Measurements from ENCODE around the gene OR7C2.
"Not testable (repeated sequence)": the region's sequence is repeated elsewhere in the genome, so short reads cannot be mapped to it uniquely, and the experiment has no call there.

The OR7C2 gene

GRCh38 chr19:14941189-14941588, at the start of gene OR7C2:
Gene OR7C2, plus strand, starts transcription at chr19:14941489. Its CDS starts 0 bp downstream, at chr19:14941489.
- no peak for DNase-seq (ENCODE audit: low spot score)

DNA sequence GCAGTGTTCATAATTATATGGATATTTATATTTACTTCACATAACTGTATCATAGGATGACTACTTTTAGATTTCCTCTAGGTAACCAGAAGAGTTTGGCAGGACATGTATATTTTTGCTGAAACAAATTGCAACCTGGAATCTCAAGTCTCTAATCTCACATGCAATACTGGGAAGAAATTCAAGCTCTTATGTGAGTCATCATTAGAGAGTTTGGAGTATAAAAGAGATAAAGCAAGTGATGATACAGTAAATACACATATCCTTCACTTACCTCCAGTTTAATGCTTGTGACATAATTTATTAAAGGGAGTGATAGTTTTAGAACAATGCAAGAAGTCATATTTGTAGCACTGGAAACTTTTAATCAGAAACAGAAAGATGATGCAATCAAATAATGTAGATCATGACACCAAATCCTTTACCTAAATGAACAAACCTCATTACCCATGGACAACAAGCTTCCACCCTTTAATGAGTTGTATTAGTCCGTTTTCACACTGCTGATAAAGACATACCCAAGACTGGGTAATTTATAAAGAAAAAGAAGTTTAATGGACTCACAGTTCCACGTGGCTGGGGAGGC, 39.5 kb upstream of the OR7C2 start:
- no peak for DNase-seq (ENCODE audit: low spot score)

DNA sequence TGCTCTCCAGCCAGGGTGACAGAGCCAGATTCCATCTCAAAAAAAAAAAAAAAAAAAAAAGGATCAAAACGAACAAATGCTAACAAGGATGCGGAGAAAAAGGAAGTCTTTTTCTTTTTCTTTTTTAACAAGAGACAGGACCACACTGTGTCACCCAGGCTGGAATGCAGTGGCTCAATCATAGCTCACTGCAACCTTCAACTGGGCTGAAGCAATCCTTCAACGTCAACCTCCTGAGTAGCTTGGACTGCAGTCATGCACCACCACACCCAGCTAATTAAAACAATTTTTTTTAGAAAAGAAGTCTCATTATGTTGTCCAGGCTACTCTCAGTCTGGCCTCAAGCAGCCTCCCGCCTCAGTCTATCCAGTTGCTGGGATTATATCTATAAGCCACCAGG, 34.6 kb upstream of the OR7C2 start:
- DNase-seq (ENCODE audit: low spot score), result no peak

DNA sequence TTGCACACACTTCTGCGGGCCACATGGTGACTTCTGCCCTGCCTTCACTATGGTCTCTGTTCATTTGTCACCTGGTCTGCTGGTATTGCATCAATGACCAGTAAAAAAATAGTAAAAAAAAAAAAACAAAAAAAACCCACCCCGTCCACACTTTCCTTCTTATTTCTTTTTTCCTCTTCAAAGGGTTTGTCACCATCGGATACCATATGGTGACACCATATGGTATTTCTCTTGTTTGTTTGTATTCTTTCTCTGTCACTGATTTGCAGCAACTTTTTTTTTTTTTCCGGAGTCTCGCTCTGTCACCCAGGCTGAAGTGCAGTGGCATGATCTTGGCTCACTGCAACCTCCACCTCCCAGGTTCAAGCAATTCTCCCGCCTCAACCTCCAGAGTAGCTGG, 26.2 kb upstream of the OR7C2 start:
- no peak for DNase-seq (ENCODE audit: low spot score)

DNA sequence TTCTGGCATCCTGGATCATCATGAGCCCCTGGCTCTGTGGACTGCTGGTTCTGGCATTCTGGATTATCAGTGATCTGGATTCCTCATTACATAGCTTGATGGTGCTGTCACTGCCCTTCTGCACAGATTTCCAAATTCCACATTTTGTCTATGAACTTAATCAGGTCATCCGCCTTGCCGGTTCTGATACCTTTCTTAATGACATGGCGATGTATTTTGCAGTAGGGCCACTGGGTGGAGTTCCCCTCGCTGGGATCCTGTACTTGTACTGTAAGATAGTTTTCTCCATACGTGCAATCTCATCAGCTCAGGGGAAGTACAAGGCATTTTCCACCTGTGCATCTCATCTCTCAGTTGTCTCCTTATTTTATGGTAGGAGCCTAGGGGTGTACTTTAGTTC, 24.4 kb upstream of the OR7C2 start:
- DNase-seq (ENCODE audit: low spot score), result no peak

DNA sequence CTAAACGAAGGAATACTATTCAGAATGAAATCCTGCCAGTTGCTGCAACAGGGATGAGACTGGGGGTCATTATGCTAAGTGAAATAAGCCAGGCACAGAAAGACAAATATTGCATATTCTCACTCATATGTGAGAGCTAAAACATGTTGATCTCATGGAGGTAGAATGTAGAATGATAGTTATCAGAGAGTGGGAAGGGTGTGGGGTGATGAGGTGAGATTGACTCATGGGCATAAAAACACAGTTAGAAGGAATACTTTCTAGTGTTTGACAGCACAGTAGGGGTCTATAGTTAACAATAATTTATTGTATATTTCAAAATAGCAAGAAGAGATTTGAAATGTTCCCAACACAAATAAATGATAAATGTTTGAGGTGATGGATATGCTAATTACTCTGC, 7.8 kb upstream of the OR7C2 start:
- DNase-seq (ENCODE audit: low spot score), result no peak

GRCh38 chr19:14940266-14940665, 1.0 kb upstream of the OR7C2 start:
- DNase-seq (ENCODE audit: low spot score), result no peak

- DNase-seq (ENCODE audit: low spot score), result no peak
Measured at GRCh38 chr19:14943601-14944000, 2.3 kb downstream of the OR7C2 start.

DNA sequence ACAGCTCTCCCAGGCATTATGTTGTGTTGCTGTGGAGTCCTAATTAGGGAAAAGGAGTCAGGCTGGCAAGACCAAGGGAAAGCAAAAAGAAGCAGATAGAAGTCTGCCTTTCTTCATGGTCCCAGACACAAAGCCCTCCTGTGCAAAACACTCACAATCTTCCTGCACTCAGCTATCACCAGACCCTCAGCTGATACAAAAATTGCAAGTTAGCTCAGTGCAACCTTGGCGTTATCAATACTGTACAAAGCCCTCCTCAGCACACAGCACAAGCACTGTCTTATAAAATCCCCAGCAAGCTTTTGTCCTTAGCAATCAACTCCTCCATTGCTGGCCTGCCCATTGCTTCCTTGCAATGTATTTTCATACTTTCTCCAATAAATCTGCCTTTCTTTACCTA, 3.2 kb downstream of the OR7C2 start:
- no peak for DNase-seq (ENCODE audit: low spot score)

- not testable (repeated sequence) for DNase-seq (ENCODE audit: low spot score)
Measured at GRCh38 chr19:14949413-14949812, 8.1 kb downstream of the OR7C2 start.

- no peak for DNase-seq (ENCODE audit: low spot score)
Measured at GRCh38 chr19:14949876-14950275, 8.6 kb downstream of the OR7C2 start.

DNA sequence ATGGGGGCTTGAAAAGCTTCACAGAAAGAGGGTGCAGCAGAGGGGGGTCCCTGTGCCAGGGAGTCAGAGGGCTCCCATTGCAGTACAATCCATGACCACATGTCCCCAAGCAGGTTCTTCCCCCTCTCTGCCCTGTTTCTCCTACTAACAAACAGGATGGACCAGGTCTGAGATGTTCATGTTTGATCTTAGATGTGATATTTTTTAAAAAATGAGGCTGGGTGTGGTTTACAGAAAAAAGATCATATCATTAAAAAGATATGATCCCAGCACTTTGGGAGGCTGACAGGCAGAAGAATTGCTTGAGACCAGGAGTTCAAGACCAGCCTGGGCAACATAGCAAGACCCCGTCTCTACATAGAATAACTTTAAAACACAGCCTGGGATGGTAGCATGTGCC, 9.1 kb downstream of the OR7C2 start:
- no peak for DNase-seq (ENCODE audit: low spot score)

DNA sequence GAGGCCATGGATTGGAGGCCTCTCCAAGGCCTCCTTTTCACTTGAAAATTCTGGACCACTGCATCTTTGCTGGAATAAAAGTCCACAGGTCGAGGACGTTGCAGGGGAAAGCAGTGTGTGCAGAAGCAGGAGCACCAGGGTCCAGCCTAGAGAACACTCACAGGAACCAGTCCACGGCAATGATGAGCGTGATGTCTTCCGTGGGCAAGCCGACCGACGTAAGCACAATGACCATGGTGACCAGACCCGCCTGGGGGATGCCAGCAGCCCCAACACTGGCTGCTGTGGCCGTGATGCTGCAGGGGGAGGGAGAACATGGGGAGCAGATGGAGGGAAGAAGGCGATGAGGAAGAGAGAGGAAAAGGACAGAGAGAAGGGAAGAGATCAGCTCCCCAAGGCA, 11.5 kb downstream of the OR7C2 start:
- DNase-seq (ENCODE audit: low spot score), result no peak

DNA sequence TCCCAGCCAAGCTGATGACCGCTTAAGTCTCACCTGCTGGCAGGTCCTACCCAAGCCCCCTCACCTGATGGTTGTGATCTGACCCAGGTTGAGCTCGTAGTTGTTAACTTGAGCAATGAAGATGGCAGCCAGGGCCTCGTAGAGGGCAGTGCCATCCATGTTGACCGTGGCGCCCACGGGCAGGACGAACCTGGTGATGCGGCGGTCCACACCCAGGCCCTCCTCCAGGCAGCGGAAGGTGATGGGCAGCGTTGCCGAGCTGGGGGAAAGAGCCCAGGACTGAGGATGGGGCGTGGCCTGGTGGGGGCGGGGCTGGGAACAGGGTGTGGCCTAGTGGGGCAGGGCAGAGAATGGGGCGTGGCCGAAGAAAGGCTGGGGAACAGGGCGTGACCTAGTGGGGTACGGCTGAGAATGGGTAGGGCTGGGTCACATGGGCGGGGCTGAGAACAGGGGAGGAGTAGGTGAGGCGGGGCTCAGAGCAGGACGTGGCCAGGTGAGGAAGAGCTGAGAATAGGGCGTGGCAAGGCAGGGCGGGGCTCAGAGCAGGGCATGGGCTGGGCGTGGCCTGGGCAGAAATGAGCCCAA, 12.9 kb downstream of the OR7C2 start:
- no peak for DNase-seq (ENCODE audit: low spot score)

GRCh38 chr19:14957464-14957863, 16.2 kb downstream of the OR7C2 start:
- no peak for DNase-seq (ENCODE audit: low spot score)

DNA sequence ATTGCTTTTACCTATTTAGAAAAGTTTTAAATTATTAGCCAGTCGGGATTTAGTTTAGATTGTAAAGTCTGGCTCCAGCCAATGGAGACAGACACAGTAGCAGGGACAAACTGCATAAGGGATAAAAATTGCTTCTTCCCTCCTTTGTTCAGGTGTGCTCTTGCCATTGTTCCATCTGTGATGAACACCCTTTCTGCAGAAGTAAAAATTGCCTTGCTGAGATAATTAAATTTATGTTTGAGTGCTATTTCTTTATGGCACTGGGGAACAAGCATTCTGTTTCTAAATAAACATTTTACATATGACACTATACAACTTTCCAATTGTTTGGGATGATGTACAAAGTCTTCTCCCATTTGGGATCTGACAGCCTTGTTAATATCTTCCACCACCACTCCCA, 18.0 kb downstream of the OR7C2 start:
- no peak for DNase-seq (ENCODE audit: low spot score)

DNA sequence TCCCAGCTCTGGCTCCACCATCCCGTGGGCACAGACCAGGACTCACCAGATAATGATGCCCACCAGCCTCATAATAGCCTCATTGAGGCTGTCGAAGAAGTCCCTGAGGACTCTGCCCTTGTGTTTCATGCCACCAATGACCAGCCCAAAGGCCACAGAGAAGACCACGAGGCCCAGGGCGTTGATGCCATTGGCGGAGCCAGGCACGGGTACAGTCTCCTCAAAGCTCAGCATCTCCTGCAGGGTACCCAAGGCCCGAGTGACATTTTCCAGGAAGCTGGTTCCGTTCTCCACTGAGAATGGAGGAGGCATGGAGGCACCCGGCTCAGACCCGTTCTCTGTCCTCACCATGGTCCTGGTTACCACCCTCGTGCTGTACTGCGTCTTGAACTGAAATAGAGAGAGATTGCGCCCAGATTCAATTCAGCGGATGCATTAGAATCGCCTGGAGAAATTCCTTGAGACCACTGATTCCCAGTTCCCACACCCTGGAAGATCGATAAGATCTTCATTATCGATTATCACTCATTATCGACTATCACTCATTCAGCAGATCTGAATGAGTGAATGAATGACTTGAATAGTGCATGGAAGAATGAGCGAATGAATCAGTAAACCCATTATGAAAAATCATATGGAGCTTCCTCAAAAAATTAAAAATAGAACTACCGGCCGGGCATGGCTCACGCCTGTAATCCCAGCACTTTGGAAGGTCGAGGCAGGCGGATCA, 20.8 kb downstream of the OR7C2 start:
- DNase-seq (ENCODE audit: low spot score), result no peak

GRCh38 chr19:14968247-14968646, 27.0 kb downstream of the OR7C2 start:
- DNase-seq (ENCODE audit: low spot score), result no peak

DNA sequence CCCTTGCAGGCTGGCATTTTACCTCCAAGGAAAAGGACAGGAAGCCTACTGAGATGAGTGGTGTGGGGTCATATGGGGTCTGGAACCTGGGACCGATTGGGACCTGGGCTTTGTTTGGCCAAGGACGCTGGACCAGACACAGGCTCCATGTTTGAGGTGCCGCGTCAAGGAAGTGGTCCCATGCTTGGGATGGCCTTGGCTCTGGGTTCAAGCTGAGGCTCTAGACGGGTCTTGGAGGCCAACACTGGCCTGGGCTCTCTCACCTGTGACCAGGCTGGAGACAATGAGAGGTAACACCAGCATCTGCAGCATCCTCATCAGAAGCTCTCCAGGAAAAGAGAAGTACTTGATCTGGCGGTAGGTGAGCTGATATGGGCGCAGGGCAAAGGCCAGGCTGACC, 30.2 kb downstream of the OR7C2 start:
- no peak for DNase-seq (ENCODE audit: low spot score)

DNA sequence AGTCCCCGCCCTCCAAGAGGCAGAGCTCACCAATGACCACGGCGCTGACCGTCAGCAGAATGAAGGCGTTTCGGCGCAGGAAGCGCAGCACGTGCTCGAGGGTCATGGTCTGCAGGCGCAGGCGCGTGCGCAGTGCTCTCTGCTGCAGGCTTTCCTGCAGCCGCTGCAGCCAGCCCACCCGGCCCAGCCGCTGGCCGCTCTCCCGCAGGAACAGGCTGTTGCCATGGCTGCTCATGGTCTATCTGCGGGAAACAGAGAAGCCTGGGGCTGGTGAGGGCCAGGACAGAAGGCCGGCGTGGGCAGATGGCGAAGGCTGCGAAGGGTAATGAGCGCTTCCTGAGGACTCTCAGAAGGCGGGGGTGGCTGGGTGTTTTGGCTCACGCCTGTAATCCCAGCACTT, 31.4 kb downstream of the OR7C2 start:
- no peak for DNase-seq (ENCODE audit: low spot score)

DNA sequence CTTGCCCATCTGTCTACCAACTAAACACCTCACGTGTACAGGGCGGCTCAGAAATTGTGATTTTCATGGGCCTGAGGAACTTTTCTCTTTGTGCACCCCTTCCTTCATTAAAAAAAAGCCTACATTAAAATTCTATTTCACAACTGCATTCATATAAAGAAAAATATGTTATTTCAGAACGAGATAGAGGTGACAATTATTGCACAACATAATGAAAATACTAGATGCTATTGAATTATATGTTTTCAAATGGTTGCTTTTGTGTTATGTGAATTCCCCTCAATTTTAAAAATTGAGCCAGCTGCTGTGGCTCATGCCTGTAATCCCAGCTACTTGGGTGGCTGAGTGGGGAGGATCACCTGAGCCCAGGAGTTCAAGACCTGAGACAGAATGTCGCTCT, 33.2 kb downstream of the OR7C2 start:
- DNase-seq (ENCODE audit: low spot score), result no peak

- DNase-seq (ENCODE audit: low spot score), result no peak
Measured at GRCh38 chr19:14977128-14977527, 35.8 kb downstream of the OR7C2 start.

DNA sequence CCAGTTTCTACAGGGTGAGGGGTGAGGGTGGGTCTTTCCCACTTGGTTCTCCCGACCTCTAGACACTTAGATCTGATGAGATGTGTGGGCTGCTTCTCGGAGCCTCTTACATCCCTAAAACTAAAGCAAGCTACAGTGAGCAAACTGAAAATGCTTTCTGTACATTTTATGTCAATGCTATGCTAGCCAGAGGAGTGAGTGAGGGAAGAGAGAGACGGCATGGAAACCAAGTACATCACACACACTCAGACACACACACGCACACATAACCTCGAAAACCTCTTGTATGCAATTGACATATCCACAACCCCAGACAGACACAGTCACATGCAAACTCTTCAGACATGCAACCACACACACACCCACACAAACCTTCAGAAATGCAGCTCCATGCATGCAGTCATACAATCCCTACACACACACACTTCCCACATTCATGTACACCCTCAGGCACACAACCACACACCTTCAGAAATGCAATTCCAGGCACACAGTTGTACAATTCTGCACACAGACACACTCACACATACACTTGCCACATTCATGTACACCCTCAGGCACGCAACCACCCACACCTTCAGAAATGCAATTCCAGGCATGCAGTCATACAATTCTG, 37.0 kb downstream of the OR7C2 start:
- no peak for DNase-seq (ENCODE audit: low spot score)

All from activated CD4-positive, alpha-beta T cell treated with anti-CD3 and anti-CD28 coated beads, Interleukin-2, Interleukin-4, amounts not matched to agents 100 ng/mL and 50 ng/mL, durations not matched to agents 16 hours and 8 hours (primary cell).